Prostate gland (tissue), 2 donors: ENCODE measurements around the gene EFCC1. TPM values are rescaled to one million over a fixed set of nuclear protein-coding genes. Genes with fewer than 3 reads are reported as not detected.

Experiments used
- DNase-seq: peaks from one replicate; pipeline ENCODE4 v3.0.0-alpha.2; 2019; ENCODE audit warnings: low spot score
- H3K27ac ChIP-seq, 2 donors: fragments of 200-600 bp; sonication (generic); 2 replicates each; pipeline ENCODE4 v1.5.1; 2017 to 2019
- H3K27me3 ChIP-seq: fragments of 200-600 bp; sonication (generic); replicated peaks from 2 replicates; pipeline ENCODE4 v1.5.1; 2019; ENCODE audit not compliant: insufficient read depth
- H3K36me3 ChIP-seq, 2 donors: fragments of 200-600 bp; sonication (generic); 1 replicate in 1 of 2; 2 replicates in 1 of 2; pipeline versions ENCODE4 v1.5.1 to v1.8.1; 2017 to 2019
- H3K4me1 ChIP-seq: fragments of 200-600 bp; sonication (generic); replicated peaks from 2 replicates; pipeline ENCODE4 v1.5.1; 2019
- H3K4me3 ChIP-seq, 2 donors: fragments of 200-600 bp; sonication (generic); 2 replicates each; pipeline ENCODE4 v1.5.1; 2017 to 2019
- H3K9me3 ChIP-seq: fragments of 200-600 bp; sonication (generic); 2 replicates; pipeline ENCODE4 v1.5.1; 2017
- CTCF ChIP-seq, 4 experiments: fragments of 200-600 bp in 2 of 4; fragments of 450-650 bp in 2 of 4; sonication (generic) in 2 of 4; IDR thresholded peaks; 1 replicate in 3 of 4; 2 replicates in 1 of 4; pipeline ENCODE4 v1.5.1; 2016 to 2019; ENCODE audit warnings: antibody characterized with exemption in 4 of 4, mild to moderate bottlenecking in 2 of 4, moderate library complexity in 2 of 4
- POLR2A ChIP-seq: fragments of 450-650 bp; IDR thresholded peaks from one replicate; pipeline ENCODE4 v1.6.1; 2016; ENCODE audit warnings: antibody characterized with exemption, mild to moderate bottlenecking
- POLR2AphosphoS5 ChIP-seq: sonication (generic); formaldehyde crosslinking; IDR thresholded peaks from one replicate; pipeline ENCODE4 v1.6.1; 2017; ENCODE audit warnings: antibody characterized with exemption
- WGBS: methylation state at CpG from one replicate; pipeline ENCODE4 v1.1.5; 2018; 5-methylcytosine and 5-hydroxymethylcytosine counted together
- intact Hi-C: fragments of 100-400 bp; cut with DNase I; formaldehyde crosslinking; loops from one replicate; pipeline ENCODE4 v1.14.2; 2022
- total RNA-seq, 2 donors: library from RNA; depleted of rRNA; stranded (reverse); fragments of >200 nt; gene quantifications; one replicate each; pipeline ENCODE4 v1.1.0, GENCODE V29; 2016

EFCC1 gene
- total RNA-seq, 2 donors from 2014 or later: 1.8 to 4.0 TPM

- Histone ChIP-seq H3K4me1 (peaks cover 2% of the 10 kb centered on the region), H3K27ac (no peak overlapping the region), H3K36me3 (no peaks in the 10 kb centered on the region), H3K4me3 (no peak overlapping the region), H3K9me3 (no peaks in the 10 kb centered on the region), H3K27me3 (no peaks in the 10 kb centered on the region)
- intact Hi-C loops: loop anchor here (10.0 kb wide), 2 partner anchors 80 to 110 kb away; no protein-coding TSS in a partner anchor
- DNase-seq: no peak
- TF ChIP-seq POLR2A: no peak
- no peak for TF ChIP-seq POLR2AphosphoS5
- TF ChIP-seq CTCF (IDR thresholded peaks at IDR 0.05): no peak
- WGBS: 95% methylated on average over 1 of the region's 1 CpG
Measured at GRCh38 chr3:128975276-128975675, 25.8 kb upstream of the EFCC1 start.

- Histone ChIP-seq H3K4me1 (no peaks in the 10 kb centered on the region), H3K36me3 (no peaks in the 10 kb centered on the region), H3K27me3 (no peaks in the 10 kb centered on the region), H3K9me3 (no peaks in the 10 kb centered on the region), H3K27ac (no peak overlapping the region), H3K4me3 (no peak overlapping the region)
- intact Hi-C loops: no loop called here
- TF ChIP-seq POLR2A (no peak), CTCF (IDR thresholded peaks at IDR 0.05) (no peak), POLR2AphosphoS5 (no peak)
- 91% methylated on average over 9 of the region's 9 CpGs for WGBS
- DNase-seq: no peak
Measured at GRCh38 chr3:128983293-128984069, 17.6 kb upstream of the EFCC1 start.

- no peaks in the 10 kb centered on the region for H3K36me3 ChIP-seq
- TF ChIP-seq CTCF (IDR thresholded peaks at IDR 0.05): no peak
- TF ChIP-seq POLR2A: no peak
- TF ChIP-seq POLR2AphosphoS5: no peak
- intact Hi-C loops: no loop called here
- H3K27ac ChIP-seq: no peak overlapping the region
- H3K9me3 ChIP-seq: no peaks in the 10 kb centered on the region
- H3K4me3 ChIP-seq: no peak overlapping the region
- 73% methylated on average over 3 of the region's 3 CpGs for WGBS
- no peaks in the 10 kb centered on the region for H3K4me1 ChIP-seq
- no peaks in the 10 kb centered on the region for H3K27me3 ChIP-seq
- no peak for DNase-seq
Measured at GRCh38 chr3:128984596-128984995, 16.5 kb upstream of the EFCC1 start.

- TF ChIP-seq CTCF (IDR thresholded peaks at IDR 0.05) (no peak), POLR2A (no peak), POLR2AphosphoS5 (no peak)
- DNase-seq: no peak
- Histone ChIP-seq H3K36me3 (no peaks in the 10 kb centered on the region), H3K27ac (no peak overlapping the region), H3K9me3 (no peaks in the 10 kb centered on the region), H3K4me1 (no peaks in the 10 kb centered on the region), H3K27me3 (no peaks in the 10 kb centered on the region), H3K4me3 (no peak overlapping the region)
- 90% methylated on average over 15 of the region's 15 CpGs for WGBS
- intact Hi-C loops: no loop called here
Measured at GRCh38 chr3:128987302-128988100, 13.6 kb upstream of the EFCC1 start.
